H1 (cell line): ENCODE results near the gene DHRS12. TPM values are rescaled to one million over a fixed set of nuclear protein-coding genes. Genes with fewer than 3 reads are reported as not detected.
A peak's percentile ranks its signal among the peaks of the same experiment; 100 is the strongest.

ENCODE experiments used
- CTCF ChIA-PET: fragments of 300-600 bp; sonication (Branson Sonifier 250); formaldehyde crosslinking; loops from one replicate; lab custom pipeline; 2021; ENCODE audit not compliant: partially characterized antibody; lab: Charles Lee
- POLR2A ChIA-PET: fragments of 300-600 bp; sonication (Branson Sonifier 250); formaldehyde crosslinking; loops from one replicate; lab custom pipeline; 2021; ENCODE audit warnings: inconsistent platforms; ENCODE audit not compliant: partially characterized antibody; lab: Charles Lee
- DNase-seq, 2 experiments: peaks; one replicate each; pipeline versions ENCODE4 v3.0.0 to v3.0.0-alpha.2; 2010 to 2022; ENCODE audit warnings: low spot score in 2 of 2, low read depth in 1 of 2, mixed read lengths in 1 of 2
- FAIRE-seq: peaks from 2 replicates; lab custom pipeline; 2011; peaks lifted over from hg19 to GRCh38; lab: Jason Lieb, UNC
- H2AFZ ChIP-seq: 2 replicates; pipeline ENCODE4 v1.8.1; 2012; ENCODE audit warnings: low read length, inconsistent platforms
- H2AK5ac ChIP-seq: 2 replicates; pipeline ENCODE4 v1.6.1; 2013; ENCODE audit warnings: low read depth, low read length
- H2BK120ac ChIP-seq: replicated peaks from 2 replicates; pipeline ENCODE3; 2013; ENCODE audit warnings: low read depth, low read length, inconsistent platforms
- H2BK12ac ChIP-seq: 2 replicates; pipeline ENCODE4 v1.6.1; 2013; ENCODE audit warnings: low read depth, low read length
- H2BK15ac ChIP-seq: 2 replicates; pipeline ENCODE4 v1.6.1; 2013; ENCODE audit warnings: low read length
- H2BK20ac ChIP-seq: 2 replicates; pipeline ENCODE4 v1.6.1; 2013; ENCODE audit warnings: low read length
- H2BK5ac ChIP-seq: 2 replicates; pipeline ENCODE4 v1.6.1; 2013; ENCODE audit warnings: low read depth, low read length
- H3K14ac ChIP-seq: 2 replicates; pipeline ENCODE4 v1.6.1; 2013; ENCODE audit warnings: inconsistent platforms; ENCODE audit not compliant: insufficient read length
- H3K18ac ChIP-seq: 2 replicates; pipeline ENCODE4 v1.6.1; 2013; ENCODE audit warnings: low read length; ENCODE audit errors: extremely low read depth
- H3K23ac ChIP-seq: 2 replicates; pipeline ENCODE4 v1.6.1; 2013; ENCODE audit warnings: inconsistent platforms; ENCODE audit not compliant: insufficient read length
- H3K23me2 ChIP-seq: 2 replicates; pipeline ENCODE4 v1.6.1; 2013; ENCODE audit warnings: low read depth, low read length
- H3K27ac ChIP-seq: 2 replicates; pipeline ENCODE4 v1.6.1; 2011; ENCODE audit warnings: low read depth, low read length, inconsistent platforms
- H3K27me3 ChIP-seq, 4 experiments: replicated peaks in 1 of 4; 1 replicate in 1 of 4; 2 replicates in 3 of 4; pipeline versions ENCODE4 v1.6.1 to v1.8.1; 2011 to 2013; ENCODE audit warnings: low read length in 3 of 4, mild to moderate bottlenecking in 3 of 4, inconsistent platforms in 2 of 4, mixed read lengths in 2 of 4, moderate library complexity in 1 of 4; ENCODE audit not compliant: control insufficient read depth in 3 of 4, insufficient read depth in 3 of 4; ENCODE audit errors: extremely low read depth in 1 of 4
- H3K36me3 ChIP-seq, 4 experiments: 2 replicates each; pipeline versions ENCODE4 v1.6.1 to v1.8.1; 2011 to 2013; ENCODE audit warnings: mild to moderate bottlenecking in 4 of 4, low read length in 3 of 4, moderate library complexity in 2 of 4, control low read depth in 1 of 4, inconsistent platforms in 1 of 4; ENCODE audit not compliant: insufficient read depth in 4 of 4, control insufficient read depth in 2 of 4
- H3K4ac ChIP-seq: replicated peaks from 2 replicates; pipeline ENCODE3; 2013; ENCODE audit warnings: low read length, low read depth, mixed read lengths, inconsistent platforms; ENCODE audit not compliant: insufficient read length
- H3K4me1 ChIP-seq, 4 experiments: replicated peaks in 1 of 4; 1 replicate in 1 of 4; 2 replicates in 3 of 4; pipeline versions ENCODE4 v1.6.1 to v1.8.1; 2011 to 2013; ENCODE audit warnings: low read length in 3 of 4, inconsistent platforms in 2 of 4, mixed read lengths in 1 of 4; ENCODE audit not compliant: insufficient read depth in 4 of 4, control insufficient read depth in 3 of 4
- H3K4me2 ChIP-seq, 2 experiments: 2 replicates each; pipeline versions ENCODE4 v1.6.1 to v1.8.1; 2011 to 2013; ENCODE audit warnings: low read depth in 2 of 2, low read length in 2 of 2, control low read depth in 1 of 2, inconsistent platforms in 1 of 2, mild to moderate bottlenecking in 1 of 2; ENCODE audit not compliant: insufficient read depth in 1 of 2
- H3K4me3 ChIP-seq, 4 experiments: fragments of 200-600, 300-600 bp in 1 of 4; sonication (generic), shearing (Covaris generic), sonication (Bioruptor Twin) in 1 of 4; 2 replicates each; pipeline versions ENCODE4 v1.5.1 to v1.8.1; 2011 to 2016; ENCODE audit warnings: low read length in 4 of 4, low read depth in 3 of 4, control low read depth in 2 of 4, inconsistent platforms in 2 of 4, mild to moderate bottlenecking in 2 of 4, mixed read lengths in 1 of 4, moderate library complexity in 1 of 4; ENCODE audit not compliant: insufficient read depth in 2 of 4; ENCODE audit errors: extremely low read depth in 1 of 4
- H3K56ac ChIP-seq: replicated peaks from 2 replicates; pipeline ENCODE3; 2013; ENCODE audit warnings: low read depth, mild to moderate bottlenecking, mixed read lengths, low read length, inconsistent platforms; ENCODE audit not compliant: insufficient read length
- H3K79me1 ChIP-seq: 2 replicates; pipeline ENCODE4 v1.6.1; 2013; ENCODE audit warnings: low read depth, low read length, control low read depth
- H3K79me2 ChIP-seq, 2 experiments: 2 replicates each; pipeline versions ENCODE4 v1.6.1 to v1.8.1; 2012 to 2013; ENCODE audit warnings: low read length in 2 of 2, mild to moderate bottlenecking in 2 of 2, inconsistent platforms in 1 of 2; ENCODE audit not compliant: insufficient read depth in 2 of 2, control insufficient read depth in 1 of 2
- H3K9ac ChIP-seq, 4 experiments: replicated peaks in 1 of 4; 1 replicate in 1 of 4; 2 replicates in 3 of 4; pipeline versions ENCODE4 v1.6.1 to v1.8.1; 2011 to 2013; ENCODE audit warnings: low read depth in 3 of 4, low read length in 3 of 4, control low read depth in 2 of 4, mild to moderate bottlenecking in 2 of 4, moderate library complexity in 2 of 4, inconsistent platforms in 1 of 4; ENCODE audit errors: extremely low read depth in 1 of 4
- H3K9me3 ChIP-seq, 2 experiments: 2 replicates each; pipeline versions ENCODE4 v1.6.1 to v1.8.1; 2012 to 2013; ENCODE audit warnings: mild to moderate bottlenecking in 2 of 2, moderate library complexity in 2 of 2, control low read depth in 1 of 2, inconsistent platforms in 1 of 2, low read depth in 1 of 2, low read length in 1 of 2, mixed read lengths in 1 of 2; ENCODE audit not compliant: insufficient read depth in 2 of 2
- H4K20me1 ChIP-seq, 2 experiments: replicated peaks in 1 of 2; 2 replicates each; pipeline versions ENCODE3 to v1.8.1; 2011 to 2013; ENCODE audit warnings: inconsistent platforms in 2 of 2, low read length in 2 of 2, mild to moderate bottlenecking in 1 of 2; ENCODE audit not compliant: insufficient read depth in 2 of 2, control insufficient read depth in 1 of 2
- H4K5ac ChIP-seq: 2 replicates; pipeline ENCODE4 v1.6.1; 2013; ENCODE audit warnings: low read length, low read depth, mixed read lengths, inconsistent platforms; ENCODE audit not compliant: insufficient read length
- H4K8ac ChIP-seq: 2 replicates; pipeline ENCODE4 v1.8.0; 2013; ENCODE audit warnings: mild to moderate bottlenecking, moderate library complexity, low read length, inconsistent platforms; ENCODE audit not compliant: insufficient read depth; ENCODE audit errors: extremely low read depth
- H4K91ac ChIP-seq: replicated peaks from 2 replicates; pipeline ENCODE3; 2013; ENCODE audit warnings: low read length, mixed read lengths, inconsistent platforms; ENCODE audit not compliant: insufficient read length
- TCF12 ChIP-seq: IDR thresholded peaks from 2 replicates; pipeline ENCODE4 v1.6.1; 2011; ENCODE audit warnings: low read depth, mild to moderate bottlenecking, low read length
- WGBS, 2 experiments: shearing (Covaris generic) in 1 of 2; methylation state at CpG; one replicate each; pipeline versions ENCODE4 v1.1.6 to v1.1.7; 2013 to 2015; ENCODE audit warnings: low lambda C conversion rate in 2 of 2, mixed read lengths in 2 of 2, inconsistent platforms in 1 of 2, low coverage in 1 of 2, missing lambda C conversion rate in 1 of 2; ENCODE audit not compliant: insufficient replicate concordance in 2 of 2, insufficient coverage in 1 of 2, insufficient read length in 1 of 2; ENCODE audit errors: extremely low coverage in 1 of 2, missing lambda C conversion rate in 1 of 2; 5-methylcytosine and 5-hydroxymethylcytosine counted together
- polyA plus RNA-seq, 7 experiments: library from polyadenylated mRNA; depleted of rRNA in 3 of 7; stranded (reverse) in 5 of 7; unstranded in 2 of 7; fragments of >200 nt in 5 of 7; fragments of 200-250 nt in 2 of 7; gene quantifications; 1 replicate in 5 of 7; 2 replicates in 1 of 7; 4 replicates in 1 of 7; pipeline versions ENCODE4 v1.2.1 to v1.2.3, GENCODE V29; 2011 to 2013; ENCODE audit warnings: missing spikeins in 2 of 7, mixed read lengths in 2 of 7
- total RNA-seq: library from RNA; stranded (reverse); fragmentation: NEBNext Ultra II Directional; extraction: Animal tissue kit (Norgen Biotek cat#: 25700); gene quantifications from 2 replicates; pipeline ENCODE4 v1.2.1, GENCODE V29; 2021
- TF ChIP-seq, protein P1 (sequence below): IDR thresholded peaks from 2 replicates; pipeline ENCODE4 v1.6.1; 2011; ENCODE audit warnings: low read length, improper control_type of control experiment

Gene DHRS12
- total and polyA plus RNA-seq, 2 of the 8 experiments (the other 6 are each of a cell fraction or from before 2014, with no cell fraction given), result 8.7 TPM

GRCh38 chr13:51747438-51748434 is 56.2 kb downstream of the DHRS12 start:
- no peaks in the 10 kb centered on the region; the same call in none of the 2 replicates for H3K79me1 ChIP-seq
- 0 out of 2 replicates have a peak, but pooled peaks have one; percentile 26 for TF ChIP-seq TCF12
- TF ChIP-seq, protein P1, sequence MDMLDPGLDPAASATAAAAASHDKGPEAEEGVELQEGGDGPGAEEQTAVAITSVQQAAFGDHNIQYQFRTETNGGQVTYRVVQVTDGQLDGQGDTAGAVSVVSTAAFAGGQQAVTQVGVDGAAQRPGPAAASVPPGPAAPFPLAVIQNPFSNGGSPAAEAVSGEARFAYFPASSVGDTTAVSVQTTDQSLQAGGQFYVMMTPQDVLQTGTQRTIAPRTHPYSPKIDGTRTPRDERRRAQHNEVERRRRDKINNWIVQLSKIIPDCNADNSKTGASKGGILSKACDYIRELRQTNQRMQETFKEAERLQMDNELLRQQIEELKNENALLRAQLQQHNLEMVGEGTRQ, result no peak
- no peaks in the 10 kb centered on the region for H3K4me1 ChIP-seq
- FAIRE-seq, result peak; percentile 36
- H3K23me2 ChIP-seq, result no peaks in the 10 kb centered on the region
- ChIA-PET CTCF (interaction anchor here (0.6 to 1.3 kb wide), 3 partner anchors 10 to 315 kb away, joined by 3 to 4 read pairs (median 3); no protein-coding TSS in a partner anchor), POLR2A (interaction anchor here (1.2 kb wide), 1 partner anchor 21 kb away, joined by 3 read pairs; no protein-coding TSS in a partner anchor)
- H4K8ac ChIP-seq, result no peak overlapping the region
- no peak overlapping the region for H2AFZ ChIP-seq
- H2BK20ac ChIP-seq, result no peak overlapping the region
- H3K36me3 ChIP-seq, result peaks cover 0 to 24% (median 2%) of the 10 kb centered on the region in 4 experiments; a peak in 3 of 8 replicates
- no peaks in the 10 kb centered on the region for H4K20me1 ChIP-seq
- no peak overlapping the region for H2BK15ac ChIP-seq
- H3K9me3 ChIP-seq, result no peaks in the 10 kb centered on the region
- no peaks in the 10 kb centered on the region for H3K79me2 ChIP-seq
- H2BK12ac ChIP-seq, result no peak overlapping the region
- no peak overlapping the region for H3K9ac ChIP-seq
- H3K56ac ChIP-seq, result no peak overlapping the region
- no peak overlapping the region for H3K4me2 ChIP-seq
- H4K5ac ChIP-seq, result no peak overlapping the region
- H2AK5ac ChIP-seq, result 0 out of 2 replicates have a peak overlapping the region, but pooled peaks have one; percentile 11
- DNase-seq, result no peak
- H2BK5ac ChIP-seq, result no peak overlapping the region
- H3K4ac ChIP-seq, result no peak overlapping the region
- H3K23ac ChIP-seq, result no peak overlapping the region
- no peak overlapping the region for H3K14ac ChIP-seq
- H3K27ac ChIP-seq, result no peak overlapping the region
- 73 to 100% methylated on average over 2 to 9 of the region's 9 CpGs for WGBS, 2 experiments
- H2BK120ac ChIP-seq, result no peak overlapping the region
- no peak overlapping the region for H4K91ac ChIP-seq
- no peaks in the 10 kb centered on the region for H3K27me3 ChIP-seq
- no peak overlapping the region for H3K18ac ChIP-seq
- H3K4me3 ChIP-seq, result no peak overlapping the region
